ENCODE measurements around the gene BTBD10.

- TF ChIP-seq CTCF (IDR thresholded peaks at IDR 0.05; ENCODE audit: insufficient read depth, low read length, poor library complexity, severe bottlenecking) (no peak), EZH2phosphoT487 (conservative IDR thresholded peaks at IDR 0.05; ENCODE audit: low read length) (no peak)
Observed at GRCh38 chr11:13375798-13376197, 87.2 kb downstream of the BTBD10 start.
